Dedifferentiated amniotic fluid mesenchymal stem cell (primary cell): Measurements from ENCODE around the gene IRS2.
"Not testable (repeated sequence)": the region's sequence is repeated elsewhere in the genome, so short reads cannot be mapped to it uniquely, and the experiment has no call there.

ENCODE experiments used
- DNase-seq: peaks from one replicate; pipeline ENCODE4 v3.0.0-alpha.2; 2016; ENCODE audit errors: extremely low spot score

IRS2 gene, protein sequence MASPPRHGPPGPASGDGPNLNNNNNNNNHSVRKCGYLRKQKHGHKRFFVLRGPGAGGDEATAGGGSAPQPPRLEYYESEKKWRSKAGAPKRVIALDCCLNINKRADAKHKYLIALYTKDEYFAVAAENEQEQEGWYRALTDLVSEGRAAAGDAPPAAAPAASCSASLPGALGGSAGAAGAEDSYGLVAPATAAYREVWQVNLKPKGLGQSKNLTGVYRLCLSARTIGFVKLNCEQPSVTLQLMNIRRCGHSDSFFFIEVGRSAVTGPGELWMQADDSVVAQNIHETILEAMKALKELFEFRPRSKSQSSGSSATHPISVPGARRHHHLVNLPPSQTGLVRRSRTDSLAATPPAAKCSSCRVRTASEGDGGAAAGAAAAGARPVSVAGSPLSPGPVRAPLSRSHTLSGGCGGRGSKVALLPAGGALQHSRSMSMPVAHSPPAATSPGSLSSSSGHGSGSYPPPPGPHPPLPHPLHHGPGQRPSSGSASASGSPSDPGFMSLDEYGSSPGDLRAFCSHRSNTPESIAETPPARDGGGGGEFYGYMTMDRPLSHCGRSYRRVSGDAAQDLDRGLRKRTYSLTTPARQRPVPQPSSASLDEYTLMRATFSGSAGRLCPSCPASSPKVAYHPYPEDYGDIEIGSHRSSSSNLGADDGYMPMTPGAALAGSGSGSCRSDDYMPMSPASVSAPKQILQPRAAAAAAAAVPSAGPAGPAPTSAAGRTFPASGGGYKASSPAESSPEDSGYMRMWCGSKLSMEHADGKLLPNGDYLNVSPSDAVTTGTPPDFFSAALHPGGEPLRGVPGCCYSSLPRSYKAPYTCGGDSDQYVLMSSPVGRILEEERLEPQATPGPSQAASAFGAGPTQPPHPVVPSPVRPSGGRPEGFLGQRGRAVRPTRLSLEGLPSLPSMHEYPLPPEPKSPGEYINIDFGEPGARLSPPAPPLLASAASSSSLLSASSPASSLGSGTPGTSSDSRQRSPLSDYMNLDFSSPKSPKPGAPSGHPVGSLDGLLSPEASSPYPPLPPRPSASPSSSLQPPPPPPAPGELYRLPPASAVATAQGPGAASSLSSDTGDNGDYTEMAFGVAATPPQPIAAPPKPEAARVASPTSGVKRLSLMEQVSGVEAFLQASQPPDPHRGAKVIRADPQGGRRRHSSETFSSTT (N-terminal part only)

DNA sequence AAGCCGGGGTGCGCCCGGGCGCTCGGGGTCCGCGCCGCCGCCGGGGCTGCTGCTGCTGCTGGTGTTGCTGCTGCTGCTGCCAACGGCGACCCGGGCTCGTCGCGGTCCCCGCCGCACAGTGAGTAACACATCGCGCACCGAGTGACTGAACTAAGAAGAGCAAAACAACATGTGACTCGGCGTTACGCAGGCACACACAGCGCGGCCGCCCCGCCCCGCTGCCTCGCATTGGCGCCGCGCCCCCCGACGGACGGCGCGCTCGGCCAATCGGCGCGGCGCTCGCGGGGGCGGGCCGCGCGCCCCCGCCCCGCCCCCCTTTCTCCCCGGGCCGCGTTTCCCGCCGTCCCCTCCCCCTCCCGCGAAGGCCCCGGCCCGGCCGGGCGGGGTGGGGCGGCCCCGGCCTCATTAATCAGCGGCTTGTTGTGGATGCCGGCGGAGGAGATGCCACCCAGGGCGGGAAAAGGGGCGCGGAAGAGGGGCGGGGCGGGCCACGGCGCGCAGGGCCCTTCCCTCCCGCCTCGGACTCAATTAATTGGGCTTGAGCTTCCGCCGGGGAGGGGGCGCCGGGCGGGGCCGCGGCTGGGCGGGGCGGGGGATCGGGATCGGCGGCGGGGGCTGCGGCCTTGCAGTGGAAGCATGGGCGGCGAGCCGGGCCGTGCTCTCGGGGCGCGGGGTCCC lies at the start of gene IRS2:
TSS of gene IRS2 (minus strand) at position 127 of the 678 bp plus-strand sequence. CDS start 530 bp downstream, outside the sequence.
- peak; percentile 84 for DNase-seq

GRCh38 chr13:109834973-109835720 lies 48.8 kb upstream of the IRS2 start:
- no peak for DNase-seq

GRCh38 chr13:109833940-109834339 lies 47.6 kb upstream of the IRS2 start:
- DNase-seq: no peak

- DNase-seq: no peak
Measured at GRCh38 chr13:109833071-109833470, 46.7 kb upstream of the IRS2 start.

DNA sequence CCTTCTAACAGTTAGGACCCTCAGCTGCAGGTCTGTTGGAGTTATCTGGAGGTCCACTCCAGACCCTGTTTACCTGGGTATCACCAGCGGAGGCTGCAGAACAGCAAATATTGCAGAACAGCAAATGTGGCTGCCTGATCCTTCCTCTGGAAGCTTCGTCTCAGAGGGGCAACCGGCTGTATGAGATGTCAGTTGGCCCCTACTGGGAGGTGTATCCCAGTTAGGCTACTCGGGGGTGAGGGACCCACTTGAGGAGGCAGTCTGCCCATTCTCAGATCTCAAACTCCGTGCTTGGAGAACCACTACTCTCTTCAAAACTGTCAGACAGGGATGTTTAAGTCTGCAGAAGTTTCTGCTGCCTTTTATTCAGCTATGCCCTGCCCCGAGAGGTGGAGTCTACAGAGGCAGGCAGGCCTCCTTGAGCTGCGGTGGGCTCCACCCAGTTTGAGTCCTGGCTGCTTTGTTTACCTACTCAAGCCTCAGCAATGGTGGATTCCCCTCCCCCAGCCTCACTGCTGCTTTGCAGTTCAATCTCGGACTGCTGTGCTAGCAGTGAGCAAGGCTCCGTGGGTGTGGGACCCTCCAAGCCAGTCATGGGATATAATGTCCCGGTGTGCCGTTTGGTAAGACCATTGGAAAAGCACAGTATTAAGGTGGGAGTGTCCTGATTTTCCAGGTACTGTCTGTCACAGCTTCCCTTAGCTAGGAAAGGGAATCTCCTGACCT lies 42.4 kb upstream of the IRS2 start:
- not testable (repeated sequence) for DNase-seq

- not testable (repeated sequence) for DNase-seq
Measured at GRCh38 chr13:109823201-109823600, 36.8 kb upstream of the IRS2 start.

GRCh38 chr13:109821103-109821502 lies 34.7 kb upstream of the IRS2 start:
- no peak for DNase-seq

DNA sequence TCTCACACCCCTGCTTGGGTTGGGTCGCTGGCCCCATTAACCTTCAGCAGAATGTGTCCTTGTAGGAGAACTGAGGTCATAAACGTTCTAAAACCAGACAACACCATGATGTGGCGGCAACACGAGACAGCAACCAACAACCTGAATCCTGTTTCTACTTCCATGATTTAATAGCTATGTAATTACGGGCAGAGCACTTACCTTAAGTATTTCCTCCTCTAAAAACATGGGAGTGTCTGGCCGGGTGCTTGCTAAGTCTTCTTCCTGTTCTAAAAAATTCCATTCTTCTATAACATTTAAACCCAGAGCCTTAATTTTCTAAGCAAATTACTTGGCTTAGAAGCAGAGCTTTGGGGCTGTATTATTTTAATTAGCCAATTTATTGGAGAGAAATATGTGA lies 33.5 kb upstream of the IRS2 start:
- no peak for DNase-seq

DNA sequence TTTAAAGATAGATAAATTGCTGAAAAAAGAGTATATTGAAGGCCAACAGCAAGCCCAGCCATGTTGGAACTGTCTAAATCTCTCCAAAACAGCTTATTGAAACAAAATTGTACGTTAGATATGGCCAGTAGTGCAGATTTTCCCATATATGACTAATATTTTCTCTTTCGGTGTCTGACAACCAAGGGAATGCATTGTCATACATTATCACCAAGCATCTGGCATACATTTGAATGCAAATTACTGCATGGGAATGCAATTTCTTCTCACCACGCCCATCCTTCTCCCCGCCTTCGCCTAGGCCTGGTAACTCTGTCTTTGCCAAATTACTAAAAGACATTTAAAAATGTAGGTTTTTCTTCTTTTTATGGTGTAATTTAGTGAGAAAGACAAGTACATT lies 32.5 kb upstream of the IRS2 start:
- peak; percentile 71 for DNase-seq

GRCh38 chr13:109817591-109818535 lies 31.5 kb upstream of the IRS2 start:
- DNase-seq: no peak

DNA sequence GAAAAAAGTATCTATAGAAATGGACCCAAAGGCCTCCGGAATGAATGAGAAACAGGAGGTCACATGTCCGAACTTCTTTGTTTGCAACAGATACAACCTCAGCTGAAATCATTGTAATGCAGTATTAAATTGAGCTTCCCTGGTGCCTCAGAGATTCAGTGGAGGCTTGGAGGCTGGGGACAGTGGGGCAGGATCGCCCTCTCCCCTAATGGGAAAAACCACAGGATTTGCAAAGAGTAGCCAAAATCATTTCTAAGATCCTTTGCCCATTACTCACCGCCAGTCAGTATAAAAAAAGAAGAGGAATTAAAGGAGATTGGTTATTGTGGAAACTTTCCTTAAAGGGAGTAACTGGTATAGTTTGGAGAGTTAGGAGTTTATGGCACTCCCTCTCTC lies 30.4 kb upstream of the IRS2 start:
- DNase-seq: peak; percentile 70

- peak; percentile 18 for DNase-seq
Measured at GRCh38 chr13:109816112-109816807, 29.9 kb upstream of the IRS2 start.

GRCh38 chr13:109815651-109816050 lies 29.3 kb upstream of the IRS2 start:
- no peak for DNase-seq

- no peak for DNase-seq
Measured at GRCh38 chr13:109813663-109814062, 27.3 kb upstream of the IRS2 start.

GRCh38 chr13:109812382-109812781 lies 26.0 kb upstream of the IRS2 start:
- no peak for DNase-seq

DNA sequence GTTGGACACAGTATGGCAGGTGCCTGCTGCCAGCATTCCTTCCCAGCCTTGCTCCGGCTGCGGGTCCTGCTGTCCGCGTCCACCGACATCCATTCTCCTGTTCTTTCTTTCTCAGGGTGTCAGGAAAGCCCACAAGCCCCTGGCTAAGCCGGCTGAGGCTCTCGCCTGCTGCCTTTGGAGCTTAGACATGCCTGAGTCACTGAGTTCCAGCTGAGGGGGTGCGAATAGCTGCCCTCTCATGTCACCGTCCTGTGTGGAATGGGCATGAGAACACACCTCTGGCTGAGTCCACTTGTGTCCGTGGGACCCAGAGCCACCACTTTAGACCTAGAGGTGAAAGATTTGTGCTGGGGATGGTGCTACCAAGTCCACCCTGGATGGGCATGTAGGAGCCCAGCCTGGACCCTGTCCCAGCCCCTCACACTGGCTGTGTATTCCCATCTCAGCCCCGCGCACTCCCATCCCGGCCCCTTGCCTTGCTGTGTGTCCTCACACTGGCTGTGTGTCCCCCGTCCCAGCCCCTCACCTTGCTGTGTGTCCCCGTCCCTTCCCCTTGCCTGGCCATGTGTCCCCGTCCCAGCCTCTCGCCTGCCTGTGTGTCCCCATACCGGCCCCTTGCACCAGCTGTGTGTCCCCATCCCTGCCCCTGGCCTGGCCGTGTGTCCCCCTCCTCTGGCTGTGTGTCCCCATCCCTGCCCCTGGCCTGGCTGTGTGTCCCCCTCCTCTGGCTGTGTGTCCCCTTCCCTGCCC lies 24.6 kb upstream of the IRS2 start:
- DNase-seq: no peak

DNA sequence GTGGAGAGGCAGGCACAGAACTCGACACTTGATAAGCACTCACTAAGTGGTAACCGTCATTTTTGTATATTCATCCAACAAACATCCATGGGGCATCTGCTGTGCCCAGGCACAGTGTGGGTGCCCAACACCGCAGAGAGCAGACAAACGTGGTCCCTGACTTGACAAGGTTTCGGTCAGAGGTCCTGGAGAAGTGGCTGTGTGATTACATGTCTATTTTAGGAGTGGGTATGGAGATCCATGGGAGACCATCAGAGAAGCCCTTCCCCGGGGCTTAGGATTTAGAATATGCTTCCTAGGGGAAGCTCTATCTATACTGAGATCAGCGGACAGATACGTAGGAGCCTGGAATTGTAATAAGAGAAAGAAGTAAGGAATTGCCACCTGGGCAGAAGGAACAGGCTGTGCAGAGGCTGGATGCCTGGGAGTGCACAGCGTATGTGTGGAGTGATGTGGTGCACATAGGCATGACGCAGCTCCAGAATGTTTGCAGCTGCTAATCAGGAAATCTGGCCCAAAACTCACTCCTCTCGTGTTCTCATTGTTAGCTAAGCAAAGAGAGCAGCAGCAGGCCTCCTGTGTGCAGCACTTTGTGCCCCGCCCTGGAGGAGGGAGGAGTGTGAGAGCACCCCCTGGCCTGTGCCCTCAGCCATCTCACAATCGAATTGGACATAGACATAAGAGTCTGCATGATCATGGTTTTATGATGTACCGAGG lies 23.0 kb upstream of the IRS2 start:
- DNase-seq: no peak
